ENCODE measurements around the gene JADE3.
A peak's percentile ranks its signal among the peaks of the same experiment; 100 is the strongest.

JADE3 gene

DNA sequence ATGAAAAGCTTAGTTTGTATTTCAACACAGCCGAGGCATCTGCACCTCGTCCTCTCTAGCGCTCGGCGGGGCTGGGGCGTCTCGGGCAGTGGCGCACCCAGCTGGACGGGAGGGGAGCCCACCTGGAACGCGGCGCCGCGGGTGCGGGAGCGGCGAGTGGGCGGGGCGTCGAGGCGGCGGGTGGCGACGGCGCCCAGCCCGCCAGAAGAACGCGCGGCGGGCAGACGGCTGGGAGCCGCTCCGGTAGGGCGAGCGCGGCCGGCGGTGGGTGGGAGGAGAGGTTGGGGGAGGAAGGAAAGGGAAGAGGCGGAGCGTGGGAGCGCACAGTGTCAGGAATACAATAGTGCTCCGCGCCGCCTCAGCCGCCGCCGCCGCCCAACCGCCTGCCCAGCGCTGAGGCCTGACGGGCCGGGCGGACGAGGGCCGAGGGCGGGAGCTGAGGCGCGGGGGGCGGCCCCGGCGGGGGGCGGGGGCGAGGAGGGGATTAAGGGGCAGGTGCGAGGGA, at the start of gene JADE3:
JADE3 (plus strand) TSS at position 324 of the 505 bp plus-strand sequence. CDS start 72,474 bp downstream, outside the sequence.
- peak; percentile 64 to 67 for ATAC-seq (replicated peaks)
- peak within 1 kb of the TSS; percentile 83 to 88 for H3K4me3 Mint-ChIP-seq
- H3K27me3 Mint-ChIP-seq: no peaks in the 10 kb centered on the region
- peak; percentile 31 for DNase-seq
- peaks cover 0 to 8% of the 10 kb centered on the region in 2 donors for H3K36me3 Mint-ChIP-seq
- peak within 1 kb of the TSS; percentile 74 for H3K27ac Mint-ChIP-seq
- H3K4me1 Mint-ChIP-seq: peaks cover 9 to 31% of the 10 kb centered on the region in 2 donors
- H3K9me3 Mint-ChIP-seq: no peaks in the 10 kb centered on the region

DNA sequence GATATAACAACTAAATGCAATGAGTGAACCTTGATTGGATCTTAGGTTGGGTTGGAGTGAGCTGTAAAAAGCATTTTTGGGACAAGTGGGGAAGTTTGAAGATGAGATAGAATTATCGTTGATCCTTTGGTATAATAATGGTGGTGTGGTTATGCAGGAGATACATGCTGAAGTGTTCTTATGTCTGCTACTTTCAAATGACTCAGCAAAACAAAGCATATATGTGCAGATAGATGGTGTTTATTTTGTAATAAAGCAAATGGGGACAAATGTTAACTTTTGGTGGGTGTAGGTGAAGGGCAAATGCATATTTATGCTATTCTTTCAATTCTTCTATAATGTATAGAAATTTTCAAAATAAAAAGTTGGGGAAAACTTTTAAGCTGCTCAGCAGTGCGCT, 49.1 kb upstream of the JADE3 start:
- H3K9me3 Mint-ChIP-seq: no peaks in the 10 kb centered on the region
- DNase-seq: no peak
- no peaks in the 10 kb centered on the region for H3K27me3 Mint-ChIP-seq
- peaks cover 22 to 36% of the 10 kb centered on the region in 2 donors for H3K36me3 Mint-ChIP-seq
- no peak overlapping the region for H3K4me3 Mint-ChIP-seq
- no peak for ATAC-seq (replicated peaks)
- no peak overlapping the region for H3K27ac Mint-ChIP-seq
- peaks cover 3 to 16% of the 10 kb centered on the region in 2 donors for H3K4me1 Mint-ChIP-seq

DNA sequence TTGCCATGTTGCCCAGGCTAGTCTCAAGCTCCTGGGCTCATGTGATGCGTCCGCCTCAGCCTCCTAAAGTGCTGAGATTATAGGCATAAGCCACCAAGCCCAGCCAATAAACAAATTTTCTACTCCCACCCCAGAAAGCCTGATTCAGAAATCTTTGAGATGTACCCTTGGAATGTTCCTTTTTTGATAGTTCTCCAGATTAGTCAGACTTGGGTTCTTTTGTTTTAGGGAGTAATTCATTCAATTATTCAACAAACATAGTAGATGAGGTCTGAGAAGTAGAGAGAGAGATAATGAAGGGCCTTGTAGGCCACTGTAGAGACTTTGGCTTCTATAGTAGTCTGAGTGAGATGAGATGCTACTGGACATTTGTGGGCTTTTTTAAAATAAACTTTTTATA, 47.6 kb upstream of the JADE3 start:
- Mint-ChIP-seq H3K27me3 (no peaks in the 10 kb centered on the region), H3K9me3 (no peaks in the 10 kb centered on the region), H3K4me3 (no peak overlapping the region), H3K27ac (peak overlapping the region; percentile 15), H3K4me1 (peaks cover 3 to 16% of the 10 kb centered on the region in 2 donors), H3K36me3 (peaks cover 22 to 36% of the 10 kb centered on the region in 2 donors)
- no peak for ATAC-seq (replicated peaks)
- no peak for DNase-seq

- Mint-ChIP-seq H3K4me3 (no peak overlapping the region), H3K9me3 (no peaks in the 10 kb centered on the region), H3K27me3 (no peaks in the 10 kb centered on the region), H3K36me3 (peaks cover 20 to 36% of the 10 kb centered on the region in 2 donors), H3K27ac (no peak overlapping the region), H3K4me1 (peaks cover 3 to 16% of the 10 kb centered on the region in 2 donors)
- DNase-seq (no peak), ATAC-seq (replicated peaks) (peak; percentile 38 to 56)
These were observed 46.9 kb upstream of the JADE3 start for GRCh38 chrX:46865281-46865680.

- no peak overlapping the region for H3K27ac Mint-ChIP-seq
- H3K4me3 Mint-ChIP-seq: no peak overlapping the region
- peaks cover 15 to 27% of the 10 kb centered on the region in 2 donors for H3K36me3 Mint-ChIP-seq
- no peaks in the 10 kb centered on the region for H3K9me3 Mint-ChIP-seq
- no peaks in the 10 kb centered on the region for H3K27me3 Mint-ChIP-seq
- ATAC-seq (replicated peaks) (no peak), DNase-seq (no peak)
- peaks cover 3 to 16% of the 10 kb centered on the region in 2 donors for H3K4me1 Mint-ChIP-seq
These were observed 45.5 kb upstream of the JADE3 start for GRCh38 chrX:46866726-46867125.

DNA sequence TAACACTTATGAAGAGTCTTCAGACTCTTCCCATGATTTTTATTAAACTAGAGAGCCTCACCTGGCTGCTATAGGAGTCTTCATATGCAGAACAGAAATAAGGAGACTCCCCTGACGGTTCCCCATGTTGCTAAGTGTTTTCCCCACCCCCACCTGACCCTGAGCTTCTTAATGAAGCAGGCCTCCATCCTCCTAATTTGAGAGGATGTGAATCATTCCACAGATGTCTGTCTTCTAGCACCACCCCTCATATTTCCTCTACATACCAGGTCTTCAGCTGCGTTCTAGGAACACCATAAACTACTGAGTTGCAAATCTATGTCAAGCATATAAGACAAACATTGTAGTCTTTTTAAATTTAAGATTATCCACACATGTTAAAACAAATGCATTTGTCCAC, 38.5 kb upstream of the JADE3 start:
- no peak for DNase-seq
- no peak for ATAC-seq (replicated peaks)
- no peak overlapping the region for H3K27ac Mint-ChIP-seq
- H3K4me3 Mint-ChIP-seq: no peak overlapping the region
- peaks cover 3 to 12% of the 10 kb centered on the region in 2 donors for H3K36me3 Mint-ChIP-seq
- no peaks in the 10 kb centered on the region for H3K4me1 Mint-ChIP-seq
- no peaks in the 10 kb centered on the region for H3K9me3 Mint-ChIP-seq
- peaks cover 0 to 3% of the 10 kb centered on the region in 2 donors for H3K27me3 Mint-ChIP-seq

DNA sequence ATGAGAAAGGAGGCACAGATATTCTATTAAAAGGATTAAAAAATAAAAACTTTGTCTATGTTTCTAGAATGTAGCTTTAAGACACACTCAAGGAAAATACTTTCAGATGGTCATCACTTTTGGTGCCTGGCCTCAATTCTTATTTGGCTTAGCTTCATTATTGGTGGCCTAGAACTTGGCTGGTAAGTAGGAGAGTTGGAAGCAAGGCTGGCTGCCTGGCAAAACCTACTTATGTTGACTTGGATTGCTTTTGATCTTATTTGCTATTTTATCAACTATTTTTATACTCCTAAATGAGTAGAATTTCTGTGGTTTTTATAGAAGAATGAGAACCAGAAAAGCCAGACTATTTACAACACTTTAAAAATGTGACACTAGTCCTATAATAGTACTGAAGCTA, 35.3 kb upstream of the JADE3 start:
- Mint-ChIP-seq H3K9me3 (no peaks in the 10 kb centered on the region), H3K36me3 (peaks cover 3 to 12% of the 10 kb centered on the region in 2 donors), H3K4me3 (no peak overlapping the region), H3K4me1 (no peaks in the 10 kb centered on the region), H3K27me3 (peaks cover 0 to 3% of the 10 kb centered on the region in 2 donors), H3K27ac (no peak overlapping the region)
- DNase-seq (no peak), ATAC-seq (replicated peaks) (no peak)

- no peaks in the 10 kb centered on the region for H3K9me3 Mint-ChIP-seq
- peak overlapping the region; percentile 25 for H3K27ac Mint-ChIP-seq
- peaks cover 0 to 3% of the 10 kb centered on the region in 2 donors for H3K4me1 Mint-ChIP-seq
- H3K27me3 Mint-ChIP-seq: peaks cover 0 to 3% of the 10 kb centered on the region in 2 donors
- no peak for DNase-seq
- no peak for ATAC-seq (replicated peaks)
- H3K36me3 Mint-ChIP-seq: peaks cover 6 to 7% of the 10 kb centered on the region in 2 donors
- no peak overlapping the region for H3K4me3 Mint-ChIP-seq
These were observed 30.0 kb upstream of the JADE3 start for GRCh38 chrX:46882266-46882665.

- DNase-seq: no peak
- no peak overlapping the region for H3K27ac Mint-ChIP-seq
- H3K9me3 Mint-ChIP-seq: no peaks in the 10 kb centered on the region
- H3K36me3 Mint-ChIP-seq: peaks cover 2 to 3% of the 10 kb centered on the region in 2 donors
- H3K4me3 Mint-ChIP-seq: no peak overlapping the region
- ATAC-seq (replicated peaks): no peak
- no peaks in the 10 kb centered on the region for H3K27me3 Mint-ChIP-seq
- H3K4me1 Mint-ChIP-seq: peaks cover 0 to 3% of the 10 kb centered on the region in 2 donors
These were observed 27.4 kb upstream of the JADE3 start for GRCh38 chrX:46884799-46885198.

DNA sequence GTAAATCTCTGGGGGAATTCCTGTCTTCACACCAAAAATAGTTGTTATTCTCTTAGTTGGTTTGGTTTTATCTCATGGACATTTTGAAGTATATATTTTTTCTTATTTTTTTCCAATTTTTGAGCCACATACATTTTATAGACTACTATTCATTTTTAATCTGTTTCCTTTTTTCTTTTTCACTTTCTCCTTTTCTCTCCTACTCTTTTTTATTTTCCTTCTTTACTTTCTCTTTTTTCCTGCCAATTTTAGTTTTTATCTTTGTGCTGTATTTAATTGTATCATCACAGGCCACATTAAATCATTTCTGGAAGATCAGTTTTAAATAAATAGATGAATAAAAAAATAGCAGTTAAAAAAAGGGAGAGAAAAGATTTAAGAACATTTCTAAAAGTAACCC, 14.0 kb upstream of the JADE3 start:
- no peaks in the 10 kb centered on the region for H3K4me1 Mint-ChIP-seq
- peaks cover 0 to 14% of the 10 kb centered on the region in 2 donors for H3K27me3 Mint-ChIP-seq
- no peak overlapping the region for H3K27ac Mint-ChIP-seq
- ATAC-seq (replicated peaks) (no peak), DNase-seq (no peak)
- no peaks in the 10 kb centered on the region for H3K9me3 Mint-ChIP-seq
- no peak overlapping the region for H3K4me3 Mint-ChIP-seq
- no peaks in the 10 kb centered on the region for H3K36me3 Mint-ChIP-seq

GRCh38 chrX:46903458-46904242, 8.6 kb upstream of the JADE3 start:
- ATAC-seq (replicated peaks) (peak; percentile 99), DNase-seq (peak; percentile 63)
- Mint-ChIP-seq H3K4me3 (peak overlapping the region; percentile 79 to 81), H3K27ac (no peak overlapping the region), H3K9me3 (no peaks in the 10 kb centered on the region), H3K36me3 (no peaks in the 10 kb centered on the region), H3K4me1 (peaks cover 10 to 14% of the 10 kb centered on the region in 2 donors), H3K27me3 (peaks cover 0 to 10% of the 10 kb centered on the region in 2 donors)

DNA sequence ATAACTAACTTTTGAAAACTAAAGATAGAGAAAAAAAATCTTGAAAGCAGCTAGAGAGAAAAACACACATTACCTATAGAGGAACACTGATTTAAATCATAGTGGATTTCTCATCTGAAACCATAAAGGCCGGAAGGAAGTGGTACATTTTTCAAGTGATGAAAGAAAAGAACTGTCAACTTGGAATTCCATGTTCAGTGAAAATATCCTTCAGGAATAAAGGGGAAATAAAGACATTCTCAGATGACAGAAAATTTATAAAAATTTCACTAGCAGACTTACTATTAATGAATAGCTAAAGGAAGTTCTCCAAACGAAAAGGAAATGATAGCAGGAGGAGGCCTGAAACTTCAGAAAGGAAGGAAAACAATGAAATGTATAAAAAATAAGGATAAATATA, 7.6 kb upstream of the JADE3 start:
- DNase-seq (no peak), ATAC-seq (replicated peaks) (no peak)
- H3K36me3 Mint-ChIP-seq: no peaks in the 10 kb centered on the region
- H3K27me3 Mint-ChIP-seq: peaks cover 0 to 10% of the 10 kb centered on the region in 2 donors
- H3K9me3 Mint-ChIP-seq: no peaks in the 10 kb centered on the region
- no peak overlapping the region for H3K27ac Mint-ChIP-seq
- no peak overlapping the region for H3K4me3 Mint-ChIP-seq
- H3K4me1 Mint-ChIP-seq: peaks cover 10 to 14% of the 10 kb centered on the region in 2 donors

DNA sequence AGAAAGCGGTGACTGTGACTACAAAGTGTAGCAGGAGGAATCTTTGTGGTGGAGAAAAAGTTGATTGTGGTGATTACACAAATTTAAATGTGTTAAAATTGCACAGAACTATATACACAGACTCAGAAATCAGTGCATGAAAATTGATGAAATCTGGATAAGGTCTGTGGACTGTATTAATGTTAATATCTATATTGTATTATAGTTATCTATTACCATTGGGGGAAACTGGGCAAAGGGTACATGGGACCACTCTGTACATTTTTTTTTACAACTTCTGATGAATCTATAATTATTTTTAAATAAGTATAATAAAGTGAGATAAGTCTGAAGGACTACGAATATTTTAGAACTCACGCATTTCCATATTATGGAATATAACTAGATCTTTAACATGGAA, 1.8 kb upstream of the JADE3 start:
- no peak for DNase-seq
- Mint-ChIP-seq H3K9me3 (no peaks in the 10 kb centered on the region), H3K36me3 (peaks cover 0 to 8% of the 10 kb centered on the region in 2 donors), H3K27ac (no peak overlapping the region), H3K4me1 (peaks cover 8 to 18% of the 10 kb centered on the region in 2 donors), H3K27me3 (peaks cover 0 to 7% of the 10 kb centered on the region in 2 donors), H3K4me3 (no peak overlapping the region)
- no peak for ATAC-seq (replicated peaks)

DNA sequence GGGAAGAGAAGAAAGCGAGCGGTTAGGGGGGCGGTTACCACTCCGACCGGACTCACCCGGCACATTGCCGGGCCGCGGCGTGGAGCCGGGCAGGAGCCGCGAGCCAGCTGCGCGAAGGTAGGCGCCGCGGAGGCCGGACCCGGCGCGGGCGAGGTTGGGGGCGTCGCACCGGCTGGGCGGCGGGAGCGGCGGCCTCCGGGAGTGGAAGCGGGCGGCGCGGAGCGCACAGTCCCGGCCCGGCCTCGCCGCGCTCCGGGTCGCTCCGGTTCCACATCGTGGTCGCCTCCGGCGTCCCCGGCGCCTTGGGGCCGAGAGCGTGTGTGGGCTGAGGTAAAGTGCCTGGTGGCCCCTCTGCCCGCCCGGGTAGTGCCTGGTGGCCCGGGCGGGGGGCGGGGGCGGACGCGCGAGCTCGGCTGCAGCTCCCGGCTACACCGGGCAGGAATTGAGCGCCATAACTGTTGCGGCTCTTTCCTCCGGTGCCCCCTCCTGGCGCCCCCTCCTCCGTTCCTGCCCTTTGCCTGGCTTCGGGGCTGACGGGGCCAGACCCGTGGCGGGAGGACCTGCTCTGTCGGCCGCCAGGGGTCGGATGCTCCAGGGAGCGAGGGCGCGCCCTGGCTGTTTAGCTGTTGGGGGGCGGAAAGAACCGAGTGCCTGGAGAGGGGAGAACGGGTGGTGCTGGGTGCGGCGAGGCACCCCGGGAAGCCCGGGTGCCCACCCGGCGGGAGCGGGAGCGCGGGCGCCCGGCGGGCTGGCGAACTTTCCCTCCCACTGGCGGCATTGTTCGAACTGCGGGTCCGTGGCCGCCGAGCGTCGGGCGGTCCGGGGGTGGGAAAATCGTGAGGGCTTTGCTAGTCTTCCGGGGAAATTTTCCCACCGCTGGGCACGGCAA, 626 bp downstream of the JADE3 start:
- peaks cover 14 to 38% of the 10 kb centered on the region in 2 donors for H3K4me1 Mint-ChIP-seq
- H3K4me3 Mint-ChIP-seq: peak overlapping the region; percentile 83 to 88
- no peaks in the 10 kb centered on the region for H3K9me3 Mint-ChIP-seq
- ATAC-seq (replicated peaks) (peak; percentile 70 to 76), DNase-seq (peak; percentile 47)
- H3K36me3 Mint-ChIP-seq: peaks cover 2 to 8% of the 10 kb centered on the region in 2 donors
- H3K27ac Mint-ChIP-seq: peak overlapping the region; percentile 74
- H3K27me3 Mint-ChIP-seq: no peaks in the 10 kb centered on the region

Data from stimulated activated naive B cell treated with anti-CD40 and anti-IgM and Interleukin-4, amounts not matched to agents 10 μg/mL and 1 μg/mL and 100 μg/mL, for 72 hours (primary cell).